HepG2 (cell line): Measurements from ENCODE around the gene HILPDA. TPM values are rescaled to one million over a fixed set of nuclear protein-coding genes. Genes with fewer than 3 reads are reported as not detected.

Experiments used
- ARNTL ChIP-seq: sonication (generic); formaldehyde crosslinking; IDR thresholded peaks from 2 replicates; pipeline ENCODE4 v1.4.0; 2020; ENCODE audit warnings: mild to moderate bottlenecking, missing genetic modification reagents
- FOSL1 ChIP-seq: sonication (generic); formaldehyde crosslinking; IDR thresholded peaks from 2 replicates; pipeline ENCODE4 v1.9.0; 2021; ENCODE audit warnings: missing genetic modification reagents, borderline replicate concordance
- HDAC2 ChIP-seq: sonication (generic); formaldehyde crosslinking; IDR thresholded peaks from 2 replicates; pipeline ENCODE4 v1.4.0; 2020; ENCODE audit warnings: missing genetic modification reagents
- HNRNPLL ChIP-seq: fragments of 200-400 bp; formaldehyde crosslinking; IDR thresholded peaks from 2 replicates; pipeline ENCODE4 v1.6.1; 2017; ENCODE audit warnings: mild to moderate bottlenecking, low read depth, low read length; ENCODE audit not compliant: poor library complexity, severe bottlenecking
- HOXA3 ChIP-seq: sonication (generic); formaldehyde crosslinking; IDR thresholded peaks from 2 replicates; pipeline ENCODE4 v1.5.0; 2020; ENCODE audit warnings: missing genetic modification reagents
- KMT2B ChIP-seq: IDR thresholded peaks from 2 replicates; pipeline ENCODE4 v1.6.1; 2016; ENCODE audit warnings: missing genetic modification reagents, missing compliant biosample characterization
- MAZ ChIP-seq, 2 experiments: sonication (generic) in 1 of 2; formaldehyde crosslinking in 1 of 2; IDR thresholded peaks; 2 replicates each; pipeline versions ENCODE4 v1.5.0 to v1.6.1; 2012 to 2020; ENCODE audit warnings: low read depth in 2 of 2, mild to moderate bottlenecking in 2 of 2, borderline replicate concordance in 1 of 2, improper control_type of control experiment in 1 of 2, low read length in 1 of 2, missing genetic modification reagents in 1 of 2, moderate library complexity in 1 of 2
- MTF2 ChIP-seq: sonication (generic); formaldehyde crosslinking; IDR thresholded peaks from 2 replicates; pipeline ENCODE4 v1.5.0; 2020; ENCODE audit warnings: missing genetic modification reagents, borderline replicate concordance
- PPARG ChIP-seq: conservative IDR thresholded peaks from 2 replicates; pipeline ENCODE4 v1.6.1; 2016; ENCODE audit warnings: missing biosample characterization, missing genetic modification reagents
- RNF2 ChIP-seq: fragments of 450-650 bp; conservative IDR thresholded peaks from 2 replicates; pipeline ENCODE4 v1.6.1; 2016; ENCODE audit warnings: low read depth
- SIN3A ChIP-seq: IDR thresholded peaks from 2 replicates; pipeline ENCODE4 v1.6.1; 2011; ENCODE audit warnings: low read depth, mild to moderate bottlenecking, control low read depth, low read length, borderline replicate concordance
- SMARCC2 ChIP-seq: fragments of 450-650 bp; IDR thresholded peaks from 2 replicates; pipeline ENCODE4 v1.6.1; 2017; ENCODE audit warnings: antibody characterized with exemption, mild to moderate bottlenecking
- SNAPC2 ChIP-seq: sonication (generic); formaldehyde crosslinking; IDR thresholded peaks from 2 replicates; pipeline ENCODE4 v1.8.1; 2022; ENCODE audit warnings: mild to moderate bottlenecking, missing genetic modification reagents
- SOX5 ChIP-seq: IDR thresholded peaks from 2 replicates; pipeline ENCODE4 v1.6.1; 2016; ENCODE audit warnings: borderline replicate concordance
- TBX2 ChIP-seq: sonication (generic); formaldehyde crosslinking; IDR thresholded peaks from 2 replicates; pipeline ENCODE4 v1.5.0; 2020; ENCODE audit warnings: missing genetic modification reagents, mild to moderate bottlenecking, borderline replicate concordance
- ZNF10 ChIP-seq: sonication (generic); formaldehyde crosslinking; IDR thresholded peaks from 2 replicates; pipeline ENCODE4 v1.4.0; 2020; ENCODE audit warnings: mild to moderate bottlenecking, low read depth, missing genetic modification reagents, borderline replicate concordance
- ZNF446 ChIP-seq: sonication (generic); formaldehyde crosslinking; IDR thresholded peaks from 2 replicates; pipeline ENCODE4 v1.5.0; 2020; ENCODE audit warnings: mild to moderate bottlenecking, missing genetic modification reagents
- ZNF547 ChIP-seq: sonication (generic); formaldehyde crosslinking; IDR thresholded peaks from 2 replicates; pipeline ENCODE4 v1.5.1; 2020; ENCODE audit warnings: mild to moderate bottlenecking, missing genetic modification reagents
- ZNF563 ChIP-seq: sonication (generic); formaldehyde crosslinking; IDR thresholded peaks from 2 replicates; pipeline ENCODE4 v1.8.0; 2022; ENCODE audit warnings: mild to moderate bottlenecking, moderate library complexity, missing genetic modification reagents
- ZNF703 ChIP-seq: sonication (generic); formaldehyde crosslinking; IDR thresholded peaks from 2 replicates; pipeline ENCODE4 v1.5.1; 2020; ENCODE audit warnings: missing genetic modification reagents, mild to moderate bottlenecking, moderate library complexity, borderline replicate concordance
- ZNF747 ChIP-seq: sonication (generic); formaldehyde crosslinking; IDR thresholded peaks from 2 replicates; pipeline ENCODE4 v1.8.1; 2023; ENCODE audit warnings: missing genetic modification reagents, mild to moderate bottlenecking, borderline replicate concordance
- ZNF766 ChIP-seq: sonication (generic); formaldehyde crosslinking; IDR thresholded peaks from 2 replicates; pipeline ENCODE4 v1.5.0; 2020; ENCODE audit warnings: missing genetic modification reagents, borderline replicate concordance
- ZNF816 ChIP-seq: sonication (generic); formaldehyde crosslinking; IDR thresholded peaks from 2 replicates; pipeline ENCODE4 v1.8.0; 2022; ENCODE audit warnings: missing genetic modification reagents, mild to moderate bottlenecking, borderline replicate concordance
- polyA plus RNA-seq, 8 experiments: library from polyadenylated mRNA; depleted of rRNA in 3 of 8; stranded (reverse) in 7 of 8; unstranded in 1 of 8; fragments of >200 nt; fragmentation: Illumina TruSeq in 4 of 8; extraction: Trizol in 4 of 8; gene quantifications; 2 replicates each; pipeline versions ENCODE4 v1.2.1 to v1.2.3, GENCODE V29; 2011 to 2016; ENCODE audit warnings: low read depth in 4 of 8, missing spikeins in 1 of 8, mixed read lengths in 1 of 8; ENCODE audit not compliant: insufficient read depth in 1 of 8
- total RNA-seq, 5 experiments: library from RNA; depleted of rRNA; stranded (reverse); fragments of >200 nt; fragmentation: Illumina TruSeq; extraction: Trizol; gene quantifications; 2 replicates each; pipeline ENCODE4 v1.2.3, GENCODE V29; 2016; ENCODE audit warnings: low read depth in 1 of 5
- TF ChIP-seq, protein P1 (sequence below): sonication (generic); formaldehyde crosslinking; IDR thresholded peaks from 2 replicates; pipeline ENCODE4 v1.5.0; 2020; ENCODE audit warnings: mild to moderate bottlenecking, missing genetic modification reagents, borderline replicate concordance
- TF ChIP-seq, protein P2 (sequence below): sonication (generic); formaldehyde crosslinking; IDR thresholded peaks from 2 replicates; pipeline ENCODE4 v1.4.0; 2020; ENCODE audit warnings: missing genetic modification reagents

HILPDA gene
- total and polyA plus RNA-seq, 2 of the 13 experiments (the other 11 are each of a cell fraction or from before 2014, with no cell fraction given), result 11.1 to 44.0 TPM

DNA sequence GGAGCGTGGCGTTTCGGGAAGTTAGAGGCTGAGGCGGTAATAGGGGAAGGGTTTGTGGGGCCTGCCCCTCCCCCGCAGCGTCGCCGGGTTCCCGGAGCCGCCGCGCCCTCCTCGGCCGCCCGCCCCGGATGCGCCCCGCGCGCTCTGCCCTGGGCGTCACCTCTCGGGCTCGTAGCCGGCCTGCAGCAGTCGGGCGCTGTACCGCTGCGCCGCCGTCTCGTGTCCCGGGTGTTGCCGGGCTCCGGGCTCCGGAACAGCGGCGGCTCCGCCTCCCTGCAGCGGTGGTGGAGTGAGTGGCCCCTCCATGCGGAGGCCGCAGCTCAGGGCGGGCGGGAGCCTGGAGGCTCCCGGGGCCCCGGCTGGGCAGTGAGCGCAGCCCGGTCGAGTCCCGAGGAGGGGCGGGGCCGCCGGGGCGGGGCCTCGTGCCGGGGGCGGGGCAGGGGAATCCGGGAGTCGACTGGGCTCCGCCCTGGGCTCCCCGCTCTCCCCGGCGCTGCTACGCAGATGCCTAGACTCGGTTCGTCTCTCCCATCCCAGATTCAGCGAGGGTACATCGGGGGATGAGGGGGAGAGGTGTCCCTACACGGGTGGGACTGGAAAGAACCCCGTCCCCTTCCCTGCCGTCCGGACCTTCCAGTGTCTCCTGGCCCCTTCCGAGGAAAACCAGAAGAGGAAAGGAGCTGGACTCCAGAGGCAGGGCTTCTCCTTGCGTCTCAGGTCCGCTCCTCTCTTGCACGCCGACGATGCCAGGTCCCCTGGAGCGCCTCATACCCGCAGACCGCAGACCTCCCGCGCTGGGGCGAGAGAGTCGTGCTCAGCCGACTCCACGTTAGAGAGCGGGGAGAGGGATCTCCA, 45.9 kb upstream of the HILPDA start, which contains the start of gene IMPDH1 (continued):
- TF ChIP-seq ZNF10 (CRISPR knock-in tag), result no peak
- 0 out of 2 replicates have a peak, but pooled peaks have one; percentile 66 for TF ChIP-seq ZNF446 (CRISPR knock-in tag)
- TF ChIP-seq ARNTL (CRISPR knock-in tag), result 0 out of 2 replicates have a peak, but pooled peaks have one; percentile 20
- 0 out of 2 replicates have a peak, but pooled peaks have one; percentile 27 for TF ChIP-seq PPARG (CRISPR knock-in tag)
- TF ChIP-seq ZNF563 (CRISPR knock-in tag), result peak; percentile 66; the same call in 1 of the 2 replicates
- TF ChIP-seq MTF2, result no peak; the same call in 1 of the 2 replicates
- peak; percentile 50 for TF ChIP-seq HNRNPLL
- TF ChIP-seq SIN3A, result 0 out of 2 replicates have a peak, but pooled peaks have one; percentile 29
- TF ChIP-seq, protein P1, sequence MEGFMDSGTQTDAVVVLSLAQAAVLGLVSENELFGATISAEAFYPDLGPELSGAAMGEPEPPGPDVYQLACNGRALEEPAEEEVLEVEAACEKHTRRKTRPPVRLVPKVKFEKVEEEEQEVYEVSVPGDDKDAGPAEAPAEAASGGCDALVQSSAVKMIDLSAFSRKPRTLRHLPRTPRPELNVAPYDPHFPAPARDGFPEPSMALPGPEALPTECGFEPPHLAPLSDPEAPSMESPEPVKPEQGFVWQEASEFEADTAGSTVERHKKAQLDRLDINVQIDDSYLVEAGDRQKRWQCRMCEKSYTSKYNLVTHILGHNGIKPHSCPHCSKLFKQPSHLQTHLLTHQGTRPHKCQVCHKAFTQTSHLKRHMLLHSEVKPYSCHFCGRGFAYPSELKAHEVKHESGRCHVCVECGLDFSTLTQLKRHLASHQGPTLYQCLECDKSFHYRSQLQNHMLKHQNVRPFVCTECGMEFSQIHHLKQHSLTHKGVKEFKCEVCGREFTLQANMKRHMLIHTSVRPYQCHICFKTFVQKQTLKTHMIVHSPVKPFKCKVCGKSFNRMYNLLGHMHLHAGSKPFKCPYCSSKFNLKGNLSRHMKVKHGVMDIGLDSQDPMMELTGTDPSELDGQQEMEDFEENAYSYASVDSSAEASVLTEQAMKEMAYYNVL (CRISPR knock-in tag), result 0 out of 2 replicates have a peak, but pooled peaks have one; percentile 14
- TF ChIP-seq ZNF747 (CRISPR knock-in tag), result peak; percentile 55; the same call in 1 of the 2 replicates
- TF ChIP-seq SNAPC2, result no peak
- TF ChIP-seq MAZ (IDR thresholded peaks at IDR 0.05; ENCODE audit: borderline replicate concordance, low read depth, low read length), result no peak
- peak; percentile 92 for TF ChIP-seq MAZ (CRISPR knock-in tag; IDR thresholded peaks at IDR 0.05; ENCODE audit: low read depth)
- no peak for TF ChIP-seq ZNF816 (CRISPR knock-in tag)
- peak; percentile 7; the same call in 1 of the 2 replicates for TF ChIP-seq SOX5
- TF ChIP-seq SMARCC2, result no peak
- TF ChIP-seq TBX2 (CRISPR knock-in tag), result peak; percentile 72
- no peak for TF ChIP-seq KMT2B (CRISPR knock-in tag)
- TF ChIP-seq RNF2, result no peak
- peak; percentile 38; the same call in 1 of the 2 replicates for TF ChIP-seq HDAC2 (CRISPR knock-in tag)
- peak; percentile 26; the same call in 1 of the 2 replicates for TF ChIP-seq HOXA3 (CRISPR knock-in tag)
- peak; percentile 23; the same call in 1 of the 2 replicates for TF ChIP-seq ZNF547 (CRISPR knock-in tag)
- no peak for TF ChIP-seq ZNF703 (CRISPR knock-in tag)
- no peak for TF ChIP-seq ZNF766
- TF ChIP-seq FOSL1 (CRISPR knock-in tag), result no peak
- TF ChIP-seq, protein P2, sequence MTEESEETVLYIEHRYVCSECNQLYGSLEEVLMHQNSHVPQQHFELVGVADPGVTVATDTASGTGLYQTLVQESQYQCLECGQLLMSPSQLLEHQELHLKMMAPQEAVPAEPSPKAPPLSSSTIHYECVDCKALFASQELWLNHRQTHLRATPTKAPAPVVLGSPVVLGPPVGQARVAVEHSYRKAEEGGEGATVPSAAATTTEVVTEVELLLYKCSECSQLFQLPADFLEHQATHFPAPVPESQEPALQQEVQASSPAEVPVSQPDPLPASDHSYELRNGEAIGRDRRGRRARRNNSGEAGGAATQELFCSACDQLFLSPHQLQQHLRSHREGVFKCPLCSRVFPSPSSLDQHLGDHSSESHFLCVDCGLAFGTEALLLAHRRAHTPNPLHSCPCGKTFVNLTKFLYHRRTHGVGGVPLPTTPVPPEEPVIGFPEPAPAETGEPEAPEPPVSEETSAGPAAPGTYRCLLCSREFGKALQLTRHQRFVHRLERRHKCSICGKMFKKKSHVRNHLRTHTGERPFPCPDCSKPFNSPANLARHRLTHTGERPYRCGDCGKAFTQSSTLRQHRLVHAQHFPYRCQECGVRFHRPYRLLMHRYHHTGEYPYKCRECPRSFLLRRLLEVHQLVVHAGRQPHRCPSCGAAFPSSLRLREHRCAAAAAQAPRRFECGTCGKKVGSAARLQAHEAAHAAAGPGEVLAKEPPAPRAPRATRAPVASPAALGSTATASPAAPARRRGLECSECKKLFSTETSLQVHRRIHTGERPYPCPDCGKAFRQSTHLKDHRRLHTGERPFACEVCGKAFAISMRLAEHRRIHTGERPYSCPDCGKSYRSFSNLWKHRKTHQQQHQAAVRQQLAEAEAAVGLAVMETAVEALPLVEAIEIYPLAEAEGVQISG (CRISPR knock-in tag), result peak; percentile 27
